K562 (cell line): ENCODE data around the gene HSD17B8. TPM values are rescaled to one million over a fixed set of nuclear protein-coding genes. Genes with fewer than 3 reads are reported as not detected.
A peak's percentile ranks its signal among the peaks of the same experiment; 100 is the strongest.

Source experiments
- AFF4 ChIP-seq: sonication (generic); formaldehyde crosslinking; IDR thresholded peaks from 2 replicates; pipeline ENCODE4 v1.8.0; 2023; ENCODE audit warnings: mild to moderate bottlenecking, missing genetic modification reagents
- ARID4B ChIP-seq: sonication (generic); formaldehyde crosslinking; IDR thresholded peaks from 2 replicates; pipeline ENCODE4 v1.8.0; 2022; ENCODE audit warnings: mild to moderate bottlenecking, missing genetic modification reagents
- BRD4 ChIP-seq: fragments of 200-600 bp; sonication (generic); IDR thresholded peaks from 2 replicates; pipeline ENCODE4 v1.6.1; 2017; ENCODE audit warnings: inconsistent platforms
- CBFB ChIP-seq: sonication (generic); formaldehyde crosslinking; IDR thresholded peaks from 2 replicates; pipeline ENCODE4 v1.4.0; 2020; ENCODE audit warnings: mild to moderate bottlenecking, missing genetic modification reagents
- CEBPB ChIP-seq: fragments of 450-650 bp; IDR thresholded peaks from 2 replicates; pipeline ENCODE4 v1.6.1; 2016; ENCODE audit warnings: missing genetic modification characterization, missing compliant biosample characterization
- EHMT2 ChIP-seq: fragments of 450-650 bp; IDR thresholded peaks from 2 replicates; pipeline ENCODE4 v1.6.1; 2018; ENCODE audit warnings: antibody characterized with exemption
- GTF2A2 ChIP-seq: IDR thresholded peaks from 2 replicates; pipeline ENCODE4 v1.6.1; 2016; ENCODE audit warnings: mild to moderate bottlenecking, missing genetic modification characterization, missing compliant biosample characterization
- HDAC8 ChIP-seq: fragments of 450-650 bp; IDR thresholded peaks from 2 replicates; pipeline ENCODE4 v1.6.1; 2016; ENCODE audit warnings: mild to moderate bottlenecking, missing genetic modification characterization, moderate library complexity, missing compliant biosample characterization
- ID3 ChIP-seq, 2 experiments: fragments of 250-450 bp in 1 of 2; fragments of 450-650 bp in 1 of 2; sonication (Bioruptor Pico) in 1 of 2; IDR thresholded peaks; 2 replicates each; pipeline versions ENCODE4 v1.6.1 to v1.8.0; 2016 to 2021; ENCODE audit warnings: mild to moderate bottlenecking in 2 of 2, moderate library complexity in 2 of 2, missing compliant biosample characterization in 1 of 2, missing genetic modification characterization in 1 of 2
- KLF10 ChIP-seq: fragments of 250-450 bp; sonication (Bioruptor Pico); IDR thresholded peaks from 2 replicates; pipeline ENCODE4 v1.6.1; 2021; ENCODE audit warnings: matching md5 sums
- RERE ChIP-seq: sonication (generic); formaldehyde crosslinking; IDR thresholded peaks from 2 replicates; pipeline ENCODE4 v1.8.0; 2023; ENCODE audit warnings: missing genetic modification reagents, mild to moderate bottlenecking, borderline replicate concordance
- ZKSCAN8 ChIP-seq: fragments of 200-800 bp; sonication (Bioruptor generic); IDR thresholded peaks from 2 replicates; pipeline ENCODE4 v1.6.1; 2016; ENCODE audit warnings: missing genetic modification characterization, missing compliant biosample characterization
- polyA plus RNA-seq, 8 experiments: library from polyadenylated mRNA; depleted of rRNA in 4 of 8; stranded (reverse) in 5 of 8; unstranded in 3 of 8; fragments of >200 nt; fragmentation: Nextera tagmentation in 2 of 8; fragmentation: Illumina TruSeq in 1 of 8; extraction: Ambion mirVana in 2 of 8; extraction: Trizol in 1 of 8; gene quantifications; 2 replicates each; pipeline versions ENCODE4 v1.2.1 to v1.2.3, GENCODE V29; 2011 to 2014; ENCODE audit warnings: inconsistent platforms in 1 of 8, missing spikeins in 1 of 8
- total RNA-seq, 7 experiments: library from RNA; depleted of rRNA in 6 of 7; stranded (reverse); fragments of >200 nt in 6 of 7; fragmentation: Illumina TruSeq in 2 of 7; extraction: Trizol in 2 of 7; gene quantifications; 2 replicates each; pipeline versions ENCODE4 v1.2.1 to v1.2.3, GENCODE V29; 2011 to 2021; ENCODE audit warnings: low replicate concordance in 1 of 7

HSD17B8 gene
- total and polyA plus RNA-seq, 9 of the 15 experiments (the other 6 are each of a cell fraction or from before 2014, with no cell fraction given): 3.7 to 35.2 (median 14.2) TPM

- TF ChIP-seq ARID4B: 0 out of 2 replicates have a peak, but pooled peaks have one; percentile 27
- TF ChIP-seq CEBPB: no peak
- 0 out of 2 replicates have a peak, but pooled peaks have one; percentile 54 for TF ChIP-seq HDAC8 (tag)
- peak; percentile 99 for TF ChIP-seq EHMT2
- TF ChIP-seq ID3 (CRISPR knock-in tag; IDR thresholded peaks at IDR 0.05): no peak
- peak; percentile 38; the same call in 1 of the 2 replicates for TF ChIP-seq ID3 (tag; IDR thresholded peaks at IDR 0.05)
- 0 out of 2 replicates have a peak, but pooled peaks have one; percentile 58 for TF ChIP-seq BRD4
- TF ChIP-seq AFF4 (CRISPR knock-in tag): no peak
- peak; percentile 62; the same call in 1 of the 2 replicates for TF ChIP-seq CBFB (CRISPR knock-in tag)
- no peak for TF ChIP-seq GTF2A2 (tag)
- no peak for TF ChIP-seq RERE (CRISPR knock-in tag)
- no peak for TF ChIP-seq KLF10 (CRISPR knock-in tag)
- TF ChIP-seq ZKSCAN8 (CRISPR knock-in tag): peak; percentile 55; the same call in 1 of the 2 replicates
Observed at GRCh38 chr6:33183071-33183683, 21.3 kb upstream of the HSD17B8 start (continued).
